B cell (primary cell): ENCODE measurements around the gene PTX4. TPM values are rescaled to one million over a fixed set of nuclear protein-coding genes. Genes with fewer than 3 reads are reported as not detected.

Experiments used
- ATAC-seq: fragments of 200-7000 bp; cut with Tn5 transposase; one replicate; pipeline ENCODE4 v1.10.0; 2021; ENCODE audit warnings: low read depth, mild to moderate bottlenecking, moderate number of reproducible peaks, moderate library complexity
- CTCF ChIA-PET: fragments of 350-600 bp; sonication (Branson Sonifier 250); formaldehyde crosslinking; loops from one replicate; lab custom pipeline; 2021; ENCODE audit warnings: antibody characterized with exemption, inconsistent platforms; lab: Charles Lee
- POLR2A ChIA-PET: fragments of 350-600 bp; sonication (Branson Sonifier 250); formaldehyde crosslinking; loops from one replicate; lab custom pipeline; 2021; ENCODE audit warnings: antibody characterized with exemption; lab: Charles Lee
- DNase-seq: peaks from one replicate; pipeline ENCODE4 v3.0.0; 2013
- H2AFZ ChIP-seq: 2 replicates; pipeline ENCODE4 v1.6.1; 2012; ENCODE audit warnings: mild to moderate bottlenecking, low read depth, low read length; ENCODE audit not compliant: insufficient read depth, poor library complexity, severe bottlenecking
- H3K27ac ChIP-seq, 2 donors: 1 replicate in 1 of 2; 2 replicates in 1 of 2; pipeline ENCODE4 v1.5.1; 2012 to 2013; ENCODE audit warnings: low read length in 2 of 2, mild to moderate bottlenecking in 2 of 2, moderate library complexity in 1 of 2
- H3K27me3 ChIP-seq, 4 experiments: fragments of 200-600 bp in 1 of 4; sonication (generic) in 1 of 4; replicated peaks in 1 of 4; 1 replicate in 2 of 4; 2 replicates in 2 of 4; pipeline versions ENCODE4 v1.6.1 to v1.7.0; 2013 to 2016; ENCODE audit warnings: low read length in 3 of 4, mild to moderate bottlenecking in 2 of 4, mixed read lengths in 1 of 4, moderate library complexity in 1 of 4; ENCODE audit not compliant: insufficient read depth in 4 of 4, control insufficient read depth in 3 of 4; ENCODE audit errors: control extremely low read depth in 1 of 4
- H3K36me3 ChIP-seq, 2 experiments: replicated peaks in 1 of 2; 1 replicate in 1 of 2; 2 replicates in 1 of 2; pipeline versions ENCODE4 v1.6.1 to v1.7.1; 2013; ENCODE audit warnings: low read length in 1 of 2; ENCODE audit not compliant: insufficient read depth in 2 of 2, control insufficient read depth in 1 of 2; ENCODE audit errors: control extremely low read depth in 1 of 2, extremely low read depth in 1 of 2
- H3K4me1 ChIP-seq, 2 donors: fragments of 200-600 bp in 1 of 2; sonication (generic) in 1 of 2; 1 replicate in 1 of 2; 2 replicates in 1 of 2; pipeline versions ENCODE4 v1.5.1 to v1.6.1; 2013 to 2017; ENCODE audit warnings: low read length in 2 of 2; ENCODE audit not compliant: control insufficient read depth in 2 of 2, insufficient read depth in 2 of 2
- H3K4me2 ChIP-seq: replicated peaks from 2 replicates; pipeline ENCODE3; 2012; ENCODE audit warnings: mild to moderate bottlenecking, low read depth, low read length; ENCODE audit not compliant: poor library complexity, severe bottlenecking
- H3K4me3 ChIP-seq, 5 experiments: fragments of 200-600 bp in 1 of 5; sonication (generic) in 1 of 5; 1 replicate in 3 of 5; 2 replicates in 2 of 5; pipeline versions ENCODE4 v1.5.1 to v1.7.0; 2011 to 2016; ENCODE audit warnings: low read length in 4 of 5, mild to moderate bottlenecking in 4 of 5, low read depth in 2 of 5, control low read depth in 1 of 5, moderate library complexity in 1 of 5; ENCODE audit not compliant: insufficient read depth in 1 of 5; ENCODE audit errors: control extremely low read depth in 1 of 5, extremely low read depth in 1 of 5
- H3K79me2 ChIP-seq: fragments of 200-600 bp; sonication (generic); one replicate; pipeline ENCODE4 v1.6.0; 2016; ENCODE audit warnings: low read length; ENCODE audit not compliant: control insufficient read depth, insufficient read depth
- H3K9ac ChIP-seq: fragments of 200-600 bp; sonication (generic); 2 replicates; pipeline ENCODE4 v1.6.1; 2017; ENCODE audit warnings: mild to moderate bottlenecking, low read length, moderate library complexity
- H3K9me3 ChIP-seq, 3 donors: one replicate each; pipeline versions ENCODE4 v1.6.1 to v1.7.1; 2013; ENCODE audit warnings: low read length in 2 of 3; ENCODE audit not compliant: control insufficient read depth in 2 of 3, insufficient read depth in 1 of 3; ENCODE audit errors: control extremely low read depth in 1 of 3
- H4K20me1 ChIP-seq: 2 replicates; pipeline ENCODE4 v1.6.0; 2012; ENCODE audit warnings: mild to moderate bottlenecking, low read length; ENCODE audit not compliant: insufficient read depth, control insufficient read depth, poor library complexity, severe bottlenecking
- H3K27ac Mint-ChIP-seq: one replicate; pipeline ENCODE4 v1.8.0; 2021; ENCODE audit warnings: mixed read lengths
- H3K27me3 Mint-ChIP-seq: one replicate; pipeline ENCODE4 v1.8.0; 2021; ENCODE audit warnings: mixed read lengths
- H3K4me1 Mint-ChIP-seq: one replicate; pipeline ENCODE4 v1.8.0; 2021; ENCODE audit warnings: mixed read lengths
- H3K4me3 Mint-ChIP-seq: one replicate; pipeline ENCODE4 v1.8.0; 2021; ENCODE audit warnings: mixed read lengths
- H3K9me3 Mint-ChIP-seq: one replicate; pipeline ENCODE4 v1.8.0; 2022; ENCODE audit warnings: mixed read lengths; ENCODE audit not compliant: insufficient read depth
- EZH2 ChIP-seq: IDR thresholded peaks from 2 replicates; pipeline ENCODE4 v1.6.1; 2012; ENCODE audit warnings: borderline replicate concordance, low read depth, mild to moderate bottlenecking, moderate library complexity, low read length; ENCODE audit not compliant: insufficient read depth, poor library complexity, severe bottlenecking
- WGBS: methylation state at CpG from one replicate; pipeline ENCODE4 v1.1.5; 2013; ENCODE audit warnings: missing lambda C conversion rate; ENCODE audit not compliant: insufficient coverage; 5-methylcytosine and 5-hydroxymethylcytosine counted together
- intact Hi-C: fragments of 100-400 bp; cut with micrococcal nuclease; formaldehyde crosslinking; loops from one replicate; pipeline ENCODE4 v1.10.0; 2022
- polyA plus RNA-seq: library from polyadenylated mRNA; depleted of rRNA; stranded (reverse); fragments of >200 nt; gene quantifications from 2 replicates; pipeline ENCODE4 v1.2.3, GENCODE V29; 2012
- total RNA-seq, 2 donors: library from RNA; stranded (reverse); fragments of 120-200 nt in 1 of 2; gene quantifications; 1 replicate in 1 of 2; 2 replicates in 1 of 2; pipeline versions ENCODE4 v1.2.3 to v1.2.4, GENCODE V29; 2013 to 2022
- TF ChIP-seq, protein P1 (sequence below): fragments of 200-600 bp; IDR thresholded peaks from one replicate; pipeline ENCODE4 v1.8.0; 2022; ENCODE audit warnings: antibody characterized with exemption, mild to moderate bottlenecking

The PTX4 gene
- total and polyA plus RNA-seq, 2 donors (not counting 1 experiment from before 2014, with no cell fraction given) = 0.33 TPM; not detected in 1

DNA sequence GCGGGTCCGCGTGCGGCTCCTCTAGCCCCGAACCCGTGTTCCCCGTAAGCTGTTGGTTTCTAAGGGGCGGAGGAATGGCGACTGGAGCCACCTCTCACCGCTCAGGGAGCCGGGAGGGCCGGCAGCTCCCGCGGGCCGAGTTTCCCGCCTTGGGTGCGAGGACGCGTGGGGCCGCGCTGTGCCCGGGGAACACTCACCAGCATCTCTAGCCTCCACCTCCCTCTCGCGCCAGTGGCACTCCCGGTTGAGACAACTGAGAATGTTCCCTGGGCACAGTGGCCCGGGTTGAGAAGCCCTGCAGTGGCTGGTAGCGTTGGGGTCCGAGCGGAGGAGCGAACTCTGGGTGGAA, 5.0 kb upstream of the PTX4 start:
- Histone ChIP-seq H3K4me1 (peaks cover 17 to 25% of the 10 kb centered on the region in 2 donors), H3K4me2 (peak overlapping the region; percentile 99), H4K20me1 (peaks cover 31% of the 10 kb centered on the region), H2AFZ (peak overlapping the region; percentile 90), H3K4me3 (peak overlapping the region; percentile 36 to 87 (median 75)), H3K36me3 (peaks cover 0 to 30% of the 10 kb centered on the region in 2 experiments), H3K27ac (peak overlapping the region; percentile 29 to 96), H3K9me3 (no peaks in the 10 kb centered on the region), H3K79me2 (peaks cover 57% of the 10 kb centered on the region), H3K9ac (peak overlapping the region; percentile 85), H3K27me3 (no peaks in the 10 kb centered on the region)
- ChIA-PET CTCF (interaction anchor here (1.3 kb wide), 1 partner anchor 65 kb away, joined by 4 read pairs; no protein-coding TSS in a partner anchor), POLR2A (interaction anchor here (0.7 to 2.9 kb wide), 6 partner anchors 18 to 123 kb away, joined by 3 to 21 read pairs (median 8); partner anchors contain the start of genes CCDC154 and UQCC4)
- H3K4me3 Mint-ChIP-seq = peak overlapping the region; percentile 97
- no peaks in the 10 kb centered on the region for H3K27me3 Mint-ChIP-seq
- DNase-seq (no peak), ATAC-seq (no peak)
- H3K9me3 Mint-ChIP-seq = no peaks in the 10 kb centered on the region
- intact Hi-C loops = loop anchor here (1.0 to 5.0 kb wide), 5 partner anchors 13 to 119 kb away; partner anchors contain the start of genes CLCN7, CRAMP1, IFT140 and UQCC4
- H3K27ac Mint-ChIP-seq = peak overlapping the region; percentile 79
- peaks cover 17% of the 10 kb centered on the region for H3K4me1 Mint-ChIP-seq
- WGBS = 1% methylated on average over 28 of the region's 30 CpGs
- TF ChIP-seq EZH2 = no peak
- TF ChIP-seq, protein P1, sequence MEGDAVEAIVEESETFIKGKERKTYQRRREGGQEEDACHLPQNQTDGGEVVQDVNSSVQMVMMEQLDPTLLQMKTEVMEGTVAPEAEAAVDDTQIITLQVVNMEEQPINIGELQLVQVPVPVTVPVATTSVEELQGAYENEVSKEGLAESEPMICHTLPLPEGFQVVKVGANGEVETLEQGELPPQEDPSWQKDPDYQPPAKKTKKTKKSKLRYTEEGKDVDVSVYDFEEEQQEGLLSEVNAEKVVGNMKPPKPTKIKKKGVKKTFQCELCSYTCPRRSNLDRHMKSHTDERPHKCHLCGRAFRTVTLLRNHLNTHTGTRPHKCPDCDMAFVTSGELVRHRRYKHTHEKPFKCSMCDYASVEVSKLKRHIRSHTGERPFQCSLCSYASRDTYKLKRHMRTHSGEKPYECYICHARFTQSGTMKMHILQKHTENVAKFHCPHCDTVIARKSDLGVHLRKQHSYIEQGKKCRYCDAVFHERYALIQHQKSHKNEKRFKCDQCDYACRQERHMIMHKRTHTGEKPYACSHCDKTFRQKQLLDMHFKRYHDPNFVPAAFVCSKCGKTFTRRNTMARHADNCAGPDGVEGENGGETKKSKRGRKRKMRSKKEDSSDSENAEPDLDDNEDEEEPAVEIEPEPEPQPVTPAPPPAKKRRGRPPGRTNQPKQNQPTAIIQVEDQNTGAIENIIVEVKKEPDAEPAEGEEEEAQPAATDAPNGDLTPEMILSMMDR = no peak
